HG03460 (cell line): Measurements from ENCODE around the gene PSTPIP1.
A peak's percentile ranks its signal among the peaks of the same experiment; 100 is the strongest.

Source experiments
- ATAC-seq: cut with Tn5 transposase; IDR thresholded peaks from one replicate; pipeline ENCODE4 v1.9.1; 2021; ENCODE audit not compliant: unreplicated experiment

Gene PSTPIP1

DNA sequence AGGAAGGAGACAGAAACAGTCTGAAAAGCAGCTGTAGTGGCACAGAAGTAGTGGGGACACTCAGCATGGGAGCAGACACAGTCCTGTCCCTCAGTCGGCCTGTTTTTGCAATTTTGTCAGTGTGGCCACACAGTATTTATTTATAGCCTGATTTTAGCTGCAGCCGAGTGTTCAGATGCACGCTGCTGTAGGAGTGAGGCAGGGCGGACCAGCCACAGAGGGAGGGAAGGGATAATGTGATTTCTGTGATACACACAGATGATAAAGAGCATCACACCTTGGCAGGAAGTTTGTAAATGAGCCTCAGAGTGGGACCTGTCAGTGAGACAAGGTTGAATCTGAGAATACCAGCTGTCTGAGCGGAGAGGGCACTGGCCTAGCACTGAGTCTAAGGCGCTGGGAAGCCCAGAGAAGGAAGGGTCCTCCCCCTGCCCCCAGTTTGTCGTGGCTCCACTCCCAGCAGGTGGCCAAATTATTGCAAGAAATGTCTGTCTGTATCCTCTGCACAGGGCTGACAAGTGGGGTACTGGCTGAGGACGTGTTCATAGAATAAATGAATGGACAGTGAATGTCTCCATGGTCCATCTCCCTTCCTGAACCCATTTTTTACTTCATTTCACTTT, 3.8 kb downstream of the PSTPIP1 start:
- ATAC-seq = no peak

DNA sequence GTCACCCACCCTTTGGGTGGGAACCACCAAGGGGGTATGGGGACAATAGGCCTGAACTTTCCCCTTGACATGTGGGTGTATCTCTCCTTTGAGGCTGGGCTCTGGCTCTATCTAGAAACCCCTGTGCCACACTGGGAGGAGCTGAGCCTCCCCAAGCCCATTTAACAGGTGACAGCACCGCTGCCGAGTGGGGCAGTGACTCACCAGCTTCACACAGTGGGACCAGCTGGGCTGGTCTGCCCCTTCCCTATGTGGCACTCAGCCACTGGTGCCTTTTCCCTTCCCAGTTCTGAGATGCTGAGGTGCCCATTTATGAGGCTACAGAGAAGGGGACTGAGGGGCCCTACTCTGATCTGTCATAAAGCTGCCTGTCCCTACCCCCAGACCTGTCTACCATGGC, 5.1 kb downstream of the PSTPIP1 start:
- ATAC-seq = no peak

DNA sequence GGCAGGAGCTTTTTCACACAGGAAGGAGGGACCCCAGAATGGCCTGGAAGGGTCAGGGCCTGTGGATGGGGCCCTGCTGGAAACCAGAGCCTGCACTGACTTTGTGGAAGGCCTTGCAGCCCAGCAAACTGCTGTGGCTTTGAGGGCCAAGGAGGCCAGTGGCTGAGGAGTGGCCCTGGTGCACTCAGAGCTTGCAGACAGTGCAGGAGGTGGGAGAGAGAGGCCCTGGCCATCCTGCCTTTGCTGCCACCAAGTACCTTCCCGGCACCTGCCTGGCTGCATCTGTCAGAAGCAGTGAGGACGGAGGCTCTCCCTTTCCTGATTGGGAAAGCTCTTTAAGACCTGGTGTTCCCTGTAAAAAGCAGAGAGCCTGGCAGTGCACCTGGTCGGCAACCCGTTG, 6.4 kb downstream of the PSTPIP1 start:
- no peak for ATAC-seq

DNA sequence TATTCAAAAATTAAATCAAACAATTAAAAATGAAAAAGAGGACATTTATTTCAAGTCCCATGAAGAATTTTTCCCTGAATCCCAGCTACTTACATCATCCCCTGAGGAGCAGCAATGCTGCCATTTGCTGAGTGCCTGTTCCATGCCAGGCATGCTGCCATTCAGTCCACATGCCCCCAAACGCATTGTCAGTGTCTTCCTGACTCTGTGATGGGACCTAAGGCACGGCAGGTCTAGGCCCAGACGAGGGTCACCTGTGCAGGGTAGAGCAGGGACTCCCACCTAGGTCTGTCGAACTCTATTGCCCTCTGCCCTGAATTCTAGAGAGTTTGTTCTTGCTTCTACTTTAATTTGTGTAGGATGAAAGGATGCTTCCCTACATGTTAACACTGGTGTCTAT, 7.0 kb downstream of the PSTPIP1 start:
- no peak for ATAC-seq

DNA sequence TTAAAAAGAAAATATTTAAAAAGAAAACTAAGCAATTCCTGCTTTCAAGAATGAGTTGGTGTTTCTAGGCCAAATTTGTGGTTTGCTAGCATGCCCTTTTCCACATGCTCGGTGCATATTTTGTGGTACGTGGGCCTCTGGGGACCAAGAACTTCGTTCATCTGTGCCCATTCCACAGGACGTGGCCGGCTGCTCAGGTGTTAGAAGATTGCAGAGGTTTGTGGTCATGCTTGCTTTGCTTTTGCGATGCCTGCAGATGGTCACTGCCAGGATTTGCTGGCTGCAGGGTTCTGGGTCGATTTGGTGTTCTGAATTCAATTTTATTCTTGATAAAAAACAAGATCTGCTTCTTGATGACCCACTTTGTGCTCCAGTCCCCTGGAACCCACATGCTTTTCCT, 7.5 kb downstream of the PSTPIP1 start:
- no peak for ATAC-seq

DNA sequence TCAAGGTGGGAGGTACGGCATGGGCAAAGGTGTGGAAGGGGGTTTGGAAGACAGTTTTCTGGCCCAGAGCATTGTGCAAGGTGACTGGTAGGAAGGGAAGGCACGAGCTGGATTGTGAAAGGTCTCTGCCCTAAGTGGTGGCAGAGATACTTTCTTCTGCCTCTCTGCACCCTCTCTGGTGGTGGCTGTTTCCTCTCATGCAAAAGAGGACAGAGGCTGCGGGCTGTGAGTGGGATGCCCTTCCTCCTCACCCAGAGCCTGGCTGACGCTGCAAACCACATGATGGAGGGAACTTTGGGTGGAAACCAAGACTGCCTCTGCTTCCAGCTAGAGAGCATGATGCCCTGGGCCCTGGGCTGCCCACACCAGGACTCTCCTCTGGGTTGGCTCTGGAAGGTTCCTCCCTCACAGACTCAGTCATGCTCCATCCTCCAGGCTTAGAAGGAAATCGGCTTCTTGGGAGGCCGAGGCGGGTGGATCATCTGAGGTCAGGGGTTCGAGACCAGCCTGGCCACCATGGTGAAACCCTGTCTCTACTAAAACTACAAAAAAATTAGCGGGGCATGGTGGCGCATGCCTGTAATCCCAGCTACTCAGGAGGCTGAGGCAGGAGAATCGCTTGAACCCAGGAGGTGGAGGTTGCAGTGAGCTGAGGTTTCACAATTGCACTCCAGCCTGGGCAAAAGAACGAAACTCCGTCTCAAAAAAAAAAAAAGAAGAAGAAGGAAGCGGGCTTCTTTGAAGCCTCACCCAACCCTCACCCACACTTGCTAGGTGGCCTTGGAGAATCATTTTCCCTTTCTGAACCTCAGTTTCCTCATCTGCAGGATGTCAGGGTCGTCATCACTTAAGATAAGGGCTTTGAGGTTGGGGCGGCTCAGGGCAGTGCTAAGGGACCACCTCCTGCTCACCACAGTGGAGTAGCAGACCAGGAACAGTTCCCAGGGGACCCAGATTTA, 8.3 kb downstream of the PSTPIP1 start:
- ATAC-seq = peak; percentile 73

DNA sequence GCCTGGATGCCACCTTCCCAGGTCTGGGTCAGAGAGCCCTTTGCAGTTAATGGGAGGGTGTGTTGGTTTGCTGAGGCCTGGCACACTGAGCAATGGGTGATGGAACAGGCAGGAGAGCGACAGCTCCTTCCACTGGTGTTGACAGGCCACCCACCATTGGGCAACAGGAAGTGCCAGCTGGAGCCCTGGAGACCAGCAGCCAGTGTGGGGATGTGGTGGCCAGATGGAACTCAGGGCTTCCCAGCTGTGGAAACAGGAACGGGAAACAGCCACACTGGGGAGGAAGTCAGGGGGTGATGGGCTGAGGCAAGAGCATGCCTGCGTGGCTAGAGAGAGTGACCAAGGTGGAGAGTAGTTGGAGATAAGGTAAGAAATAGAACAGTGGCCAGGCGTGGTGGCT, 9.3 kb downstream of the PSTPIP1 start:
- no peak for ATAC-seq

DNA sequence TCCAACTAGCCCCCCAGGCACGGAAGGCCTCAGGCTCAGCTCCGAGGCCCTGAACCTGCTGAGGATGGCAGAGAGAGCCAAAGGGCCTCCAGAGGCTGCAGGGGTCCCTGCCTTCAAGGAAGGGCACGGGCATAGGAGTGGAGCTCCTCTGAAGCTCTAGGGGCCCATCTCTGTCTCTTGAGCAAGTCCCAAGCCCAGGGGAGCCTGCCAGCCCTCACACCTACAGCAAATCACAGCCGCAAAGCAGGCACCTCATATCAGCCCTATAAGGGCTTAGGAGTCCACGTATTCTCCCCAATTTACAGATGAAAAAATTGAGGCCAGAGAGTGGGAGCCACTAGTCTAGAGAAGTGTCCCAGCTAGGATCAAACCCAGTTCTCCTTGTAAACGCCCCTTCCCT, 14.2 kb downstream of the PSTPIP1 start:
- ATAC-seq = no peak

DNA sequence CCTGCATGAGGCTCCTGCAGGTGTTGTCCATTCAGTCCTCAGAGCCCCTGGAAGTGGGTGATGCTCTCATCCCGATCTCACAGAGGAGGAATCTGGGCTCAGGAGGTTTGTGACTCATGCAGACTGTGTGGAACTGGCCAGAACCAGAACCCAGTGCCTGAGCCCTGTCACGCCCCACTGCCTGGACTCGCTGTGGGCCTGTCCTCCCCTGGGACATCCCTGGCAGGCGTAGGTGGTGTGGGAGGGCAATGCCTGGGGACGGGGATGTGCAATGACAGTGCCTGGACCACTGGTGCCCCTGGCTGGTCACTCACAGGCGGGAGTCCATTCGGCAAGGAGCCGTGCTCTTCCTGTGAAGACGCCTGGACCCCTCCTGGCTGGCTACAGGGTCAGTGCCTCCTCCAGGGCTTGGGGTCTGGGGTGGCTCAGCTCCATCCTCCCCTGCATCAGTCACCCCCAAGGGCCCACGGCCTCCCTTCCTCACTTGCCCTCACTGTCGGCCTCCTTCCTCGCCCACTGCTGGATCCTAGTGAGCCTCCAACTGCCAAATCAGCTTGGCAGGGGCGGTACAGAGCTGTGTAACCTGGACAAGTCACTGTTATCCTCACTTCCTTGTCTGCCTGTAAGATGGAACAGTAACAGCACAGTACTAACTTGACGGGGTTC, 14.9 kb downstream of the PSTPIP1 start:
- no peak for ATAC-seq

DNA sequence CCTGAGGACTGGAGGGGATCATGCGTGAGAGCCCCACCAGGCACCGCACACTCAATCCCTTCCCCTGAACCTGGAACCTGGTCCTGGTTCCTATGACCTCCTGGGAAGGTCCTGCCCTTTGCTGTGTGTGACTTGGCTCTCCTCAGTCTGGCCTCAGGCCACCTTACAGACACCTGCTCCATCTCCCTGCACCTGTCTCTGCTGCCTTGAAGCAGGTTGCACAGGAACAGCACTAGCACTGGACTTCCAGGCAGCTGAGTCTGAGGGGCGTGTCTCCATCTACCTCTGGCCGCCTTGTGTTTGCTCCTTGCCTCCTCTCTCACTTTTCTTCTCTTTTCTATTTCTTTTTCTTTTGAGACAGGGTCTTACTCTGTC, 15.4 kb downstream of the PSTPIP1 start:
- no peak for ATAC-seq

DNA sequence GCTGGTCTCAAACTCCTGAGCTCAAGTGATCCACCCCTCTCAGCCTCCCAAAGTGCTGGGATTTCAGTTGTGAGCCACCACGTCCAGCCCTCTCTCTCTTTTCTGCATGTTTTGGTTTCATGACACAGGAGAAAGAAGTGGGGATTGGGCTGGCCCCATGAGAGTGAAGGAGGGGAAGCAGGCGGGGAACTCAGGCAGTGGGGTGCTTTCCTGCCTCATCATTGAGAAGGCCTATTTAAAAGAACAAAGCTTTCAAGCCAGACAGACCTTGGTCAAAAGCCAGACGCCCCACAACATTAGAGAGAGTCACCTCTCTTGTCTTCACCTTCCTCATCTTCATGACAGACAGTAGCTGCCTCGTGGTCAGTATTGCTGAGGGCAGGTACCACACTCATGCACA, 15.9 kb downstream of the PSTPIP1 start:
- ATAC-seq = no peak

DNA sequence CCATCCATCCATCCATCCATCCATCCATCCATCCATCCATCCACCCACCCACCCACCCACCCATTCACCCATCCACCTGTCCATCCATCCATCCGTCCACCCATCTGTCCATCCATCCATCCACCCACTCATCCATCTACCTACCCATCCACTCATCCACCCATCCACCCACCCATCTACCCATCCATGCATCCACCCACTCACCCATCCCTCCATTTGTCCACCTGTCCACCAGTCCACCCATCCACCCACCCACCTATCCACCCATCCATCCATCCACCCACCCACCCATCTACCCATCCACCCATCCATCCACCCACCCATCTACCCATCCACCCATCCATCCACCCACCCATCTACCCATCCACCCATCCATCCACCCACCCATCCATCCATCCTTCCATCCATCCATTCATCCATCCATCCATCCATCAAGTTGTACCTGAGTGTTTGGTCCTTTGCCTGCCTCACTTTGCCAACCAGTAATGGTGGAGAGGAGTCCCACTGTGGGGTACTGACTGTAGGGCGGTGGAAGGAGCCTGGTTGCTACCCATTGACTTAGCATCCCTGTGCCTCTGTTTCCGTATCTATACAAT, 17.3 kb downstream of the PSTPIP1 start:
- no peak for ATAC-seq

DNA sequence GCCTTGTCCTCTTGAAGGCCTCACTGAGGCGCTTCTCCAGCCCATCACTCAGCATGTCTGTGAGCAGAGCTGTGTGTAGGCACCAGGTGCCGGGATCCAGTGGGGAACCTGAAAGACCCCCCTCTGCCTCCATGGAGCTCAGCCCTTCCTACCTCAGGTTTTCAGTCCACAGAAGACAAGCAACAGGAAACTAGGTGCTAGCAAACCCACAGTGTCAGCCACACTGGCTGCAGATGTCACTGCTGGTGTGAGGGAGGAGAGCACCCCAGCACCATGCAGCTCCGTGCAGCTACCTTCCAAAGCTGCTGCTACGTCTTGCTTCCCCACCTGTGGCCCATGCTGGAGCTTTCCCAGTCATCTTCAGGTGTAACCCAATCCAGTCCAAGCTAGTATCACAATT, 17.9 kb downstream of the PSTPIP1 start:
- no peak for ATAC-seq

DNA sequence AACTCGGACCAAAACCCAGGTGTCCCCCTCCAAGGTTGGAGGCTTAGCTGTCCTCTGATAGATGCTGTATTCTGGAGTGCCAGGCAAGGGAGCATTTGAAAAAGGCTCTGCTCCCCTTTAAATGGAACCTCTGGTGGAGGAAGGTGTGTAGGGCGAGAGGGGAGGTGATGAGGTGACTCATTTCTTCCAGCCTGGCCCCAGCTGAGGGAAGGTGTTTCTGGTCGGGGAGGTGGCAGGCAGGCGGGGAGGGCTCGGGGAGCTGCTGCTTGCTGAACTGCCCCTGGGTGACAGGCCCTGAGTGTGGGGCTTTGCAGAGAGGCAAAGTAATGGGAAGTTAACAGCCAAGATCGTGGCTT, 18.8 kb downstream of the PSTPIP1 start:
- ATAC-seq = peak; percentile 36

DNA sequence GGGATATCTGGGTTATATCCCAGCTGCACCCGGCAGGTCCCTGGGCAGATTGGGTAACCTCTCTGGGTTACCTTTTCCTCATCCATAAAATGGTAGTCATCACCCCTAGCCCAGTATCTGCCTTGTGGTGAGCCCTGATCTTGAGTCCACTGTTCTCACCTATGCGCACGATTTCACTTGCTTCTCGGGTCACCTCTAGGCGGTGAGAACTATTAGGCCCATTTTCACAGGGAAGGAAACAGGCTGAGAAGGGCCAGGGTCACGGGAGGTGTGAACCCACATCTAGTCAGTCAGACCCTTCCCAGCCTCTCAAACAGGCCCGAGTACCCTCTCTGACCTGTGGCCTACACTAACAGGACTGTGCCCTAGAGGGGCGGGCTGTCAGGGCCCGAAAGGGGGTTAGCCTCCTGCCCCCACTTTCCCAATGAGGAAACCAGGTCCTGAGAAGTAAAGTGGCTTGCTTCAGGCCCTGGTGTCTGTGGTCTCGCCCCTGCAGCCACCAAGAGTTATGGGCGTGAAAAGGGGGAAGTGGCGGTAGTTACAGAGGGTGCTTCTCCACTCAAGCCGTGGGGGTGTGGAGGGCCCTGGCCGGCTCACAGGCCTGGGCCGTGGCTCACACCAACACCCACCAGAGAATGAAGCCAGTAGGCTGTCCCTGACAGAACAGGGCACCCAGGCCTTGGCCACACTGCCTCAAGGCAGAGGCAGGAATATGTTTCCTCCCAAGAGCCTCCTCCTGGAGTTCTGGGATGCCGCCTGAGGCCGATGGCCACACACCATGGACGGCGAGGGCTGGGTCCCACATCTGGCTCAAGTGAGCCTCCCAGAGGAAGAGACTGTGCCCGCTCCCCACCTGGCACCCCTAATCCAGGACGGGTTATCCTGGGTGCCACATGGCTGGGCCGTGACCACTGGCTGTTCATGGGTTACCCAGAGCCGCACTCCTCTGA, 19.5 kb downstream of the PSTPIP1 start:
- ATAC-seq = peak; percentile 48

DNA sequence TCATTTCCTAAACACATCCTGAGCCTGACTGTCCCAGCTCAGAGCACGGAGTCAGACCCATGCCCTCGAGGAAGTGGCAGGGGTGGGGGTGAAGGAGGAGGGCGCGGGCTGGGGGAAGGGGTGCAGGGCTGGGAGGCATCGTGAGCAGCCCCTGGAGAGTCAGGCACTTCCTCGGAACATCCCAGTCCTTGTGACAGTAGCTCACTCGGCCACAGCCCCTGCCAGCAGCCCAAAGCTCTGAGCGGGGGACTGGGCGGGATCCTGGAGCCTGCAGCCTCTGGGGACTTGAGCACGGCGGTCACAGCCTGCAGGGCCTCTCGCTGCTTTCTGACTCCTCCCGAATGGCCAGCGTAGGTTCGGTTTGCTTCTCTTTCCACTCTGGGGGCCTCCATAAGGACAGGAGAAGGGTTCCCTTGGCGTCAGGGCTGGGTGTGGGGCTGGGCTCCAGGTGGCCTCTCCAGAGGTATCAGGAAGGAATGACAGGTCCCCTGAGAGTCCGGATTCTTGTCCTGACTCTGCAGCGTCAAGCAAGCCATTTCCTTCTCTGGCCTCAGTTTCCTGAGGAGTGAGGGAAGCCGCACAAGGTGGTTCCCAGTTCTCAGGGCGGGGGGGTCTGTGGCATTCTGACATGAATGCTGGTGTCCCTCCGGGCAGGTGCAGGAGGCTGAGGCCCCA, 20.9 kb downstream of the PSTPIP1 start:
- ATAC-seq = no peak

DNA sequence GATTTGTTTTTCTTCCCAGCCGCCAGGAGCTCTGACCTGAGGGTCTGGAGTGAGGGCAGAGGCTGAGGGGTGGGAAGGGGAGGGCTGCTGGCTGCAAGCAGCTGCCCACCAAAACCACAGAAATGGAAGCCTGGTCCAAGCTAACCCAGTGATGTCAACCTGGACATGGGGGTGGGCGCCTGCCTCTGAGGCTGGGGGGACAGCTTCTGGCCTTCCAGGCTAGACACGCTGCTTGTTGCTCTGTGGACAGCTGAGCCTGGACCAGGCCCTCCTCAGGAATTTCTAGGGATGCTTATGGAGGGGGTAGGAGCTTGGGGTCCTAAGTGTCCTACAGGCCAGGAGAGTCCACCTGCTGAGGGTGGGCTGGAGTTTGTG, 21.4 kb downstream of the PSTPIP1 start:
- ATAC-seq = no peak

DNA sequence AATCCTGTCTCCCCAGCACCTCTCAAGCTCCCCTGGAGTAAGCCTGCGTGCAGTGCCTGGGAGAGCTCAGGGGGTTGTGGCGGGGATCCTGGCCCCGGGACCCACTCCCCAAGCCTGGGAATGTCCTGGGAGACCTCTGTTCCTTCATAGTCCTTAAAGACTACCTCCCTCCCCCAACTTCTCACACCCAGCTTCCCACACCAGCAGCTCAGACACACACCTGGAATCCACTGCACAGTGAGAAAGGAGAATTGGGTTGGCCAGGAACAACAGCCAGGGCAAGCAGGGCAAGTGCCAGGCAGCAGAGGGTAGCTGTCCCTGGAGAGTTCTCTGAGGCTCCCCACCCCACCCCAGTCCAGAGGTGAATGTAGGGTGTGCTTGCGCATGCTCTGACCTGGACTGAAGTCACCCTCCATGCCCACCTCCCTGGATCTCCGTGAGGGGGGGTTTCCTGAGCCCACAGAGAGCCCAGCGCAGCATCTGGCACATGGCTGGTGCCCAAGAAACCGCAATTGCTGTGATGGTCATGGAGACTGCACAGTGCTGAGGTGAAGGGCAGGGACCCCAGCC, 22.2 kb downstream of the PSTPIP1 start:
- no peak for ATAC-seq

DNA sequence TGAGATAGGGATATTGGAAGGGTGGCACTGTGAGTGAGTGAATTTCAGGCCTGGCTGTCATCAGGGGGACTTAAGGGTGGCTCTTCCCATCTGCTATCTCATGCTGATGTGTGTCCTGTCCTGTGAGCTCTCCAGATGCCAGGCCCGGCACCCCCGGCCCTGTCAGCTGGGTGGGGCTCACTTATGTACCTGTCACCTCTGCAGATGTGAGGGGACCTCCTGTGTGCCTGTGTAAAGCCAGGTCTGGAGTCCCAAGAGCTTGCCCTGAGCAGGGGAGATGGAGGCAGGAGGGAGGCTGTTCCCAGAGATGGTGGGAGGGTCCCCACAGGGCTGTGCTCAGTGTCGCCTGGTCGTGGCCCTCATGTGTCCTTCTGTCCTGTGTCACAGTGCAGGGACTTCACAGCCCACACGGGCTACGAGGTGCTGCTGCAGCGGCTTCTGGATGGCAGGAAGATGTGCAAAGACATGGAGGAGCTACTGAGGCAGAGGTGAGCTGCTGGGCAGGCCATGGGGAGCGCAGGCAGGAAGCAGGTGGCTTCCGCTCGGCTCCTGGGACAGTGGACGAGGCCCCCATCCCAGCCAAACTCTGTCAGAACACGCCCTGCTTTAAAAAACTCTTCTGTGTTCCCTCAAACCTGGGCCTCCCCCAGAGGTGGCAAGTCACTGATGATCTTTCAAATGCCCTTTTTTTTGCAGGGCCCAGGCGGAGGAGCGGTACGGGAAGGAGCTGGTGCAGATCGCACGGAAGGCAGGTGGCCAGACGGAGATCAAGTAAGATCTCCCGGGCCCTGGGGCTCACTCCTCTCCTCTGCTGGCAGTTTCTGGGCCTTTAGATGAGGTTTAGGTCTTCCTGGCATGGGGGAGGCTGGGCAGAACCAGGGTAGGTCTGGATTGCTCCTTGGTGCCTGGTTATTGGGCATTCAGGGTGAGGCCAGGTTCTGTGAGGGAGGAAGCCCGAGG, 23.1 kb downstream of the PSTPIP1 start:
- no peak for ATAC-seq
